Loucy (cell line): ENCODE data around the gene PRRC2B.

Experiments used
- CTCF ChIP-seq: fragments of 200-600 bp; sonication (generic); conservative IDR thresholded peaks from 2 replicates; pipeline ENCODE4 v1.5.1; 2014; ENCODE audit warnings: mild to moderate bottlenecking, antibody characterized with exemption, low read length
- EZH2phosphoT487 ChIP-seq: fragments of 200-600 bp; IDR thresholded peaks from 2 replicates; pipeline ENCODE4 v1.6.1; 2018; ENCODE audit warnings: antibody characterized with exemption, mild to moderate bottlenecking, moderate library complexity, borderline replicate concordance

DNA sequence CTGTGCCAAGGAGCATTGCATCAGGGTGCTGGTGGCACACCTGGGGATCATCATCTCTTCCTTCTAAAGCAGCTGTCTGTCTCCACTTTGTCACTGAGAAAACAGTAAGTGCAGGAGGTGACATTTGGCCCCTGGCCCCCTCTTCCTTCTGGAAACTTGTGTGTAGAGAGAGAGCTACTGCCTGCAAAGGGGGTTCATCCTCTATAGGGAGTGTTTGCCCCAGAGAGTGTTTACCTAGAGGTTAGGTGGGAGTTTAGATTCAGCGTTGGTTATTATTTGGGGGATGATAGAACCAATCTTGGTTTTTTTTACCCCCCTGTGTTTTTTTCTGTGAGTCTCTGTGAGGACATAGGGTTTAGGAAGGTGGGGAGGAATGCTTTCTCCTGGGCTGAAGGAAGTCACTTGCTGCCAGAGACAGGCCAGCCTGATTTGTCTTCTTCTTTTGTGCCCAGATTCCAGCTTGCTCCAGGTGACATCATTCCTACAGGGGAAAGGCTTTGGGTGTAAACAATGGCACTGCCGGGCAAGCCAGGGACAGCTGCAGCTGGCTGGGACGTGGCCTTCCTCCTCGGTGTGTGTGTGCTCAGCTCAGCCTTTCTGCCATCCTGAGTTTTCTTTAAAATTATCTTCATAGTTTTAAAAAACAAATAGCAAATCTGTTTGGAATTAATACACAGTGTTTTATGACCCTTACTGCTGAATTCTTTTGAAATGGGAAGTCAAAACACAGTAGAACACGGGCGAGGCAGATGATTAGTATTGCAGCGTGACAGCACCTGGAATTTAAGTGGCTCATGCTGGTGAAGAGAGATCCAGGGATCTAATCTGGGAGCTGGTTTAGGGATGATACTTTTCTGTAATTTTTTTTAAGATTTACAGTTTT is 24.5 kb downstream of the PRRC2B start:
- TF ChIP-seq CTCF (no peak), EZH2phosphoT487 (no peak)
